B cell (primary cell): ENCODE data around the gene FADD. TPM values are rescaled to one million over a fixed set of nuclear protein-coding genes. Genes with fewer than 3 reads are reported as not detected.

Source experiments
- ATAC-seq: fragments of 200-7000 bp; cut with Tn5 transposase; one replicate; pipeline ENCODE4 v1.10.0; 2021; ENCODE audit warnings: low read depth, mild to moderate bottlenecking, moderate number of reproducible peaks, moderate library complexity
- CTCF ChIA-PET: fragments of 350-600 bp; sonication (Branson Sonifier 250); formaldehyde crosslinking; loops from one replicate; lab custom pipeline; 2021; ENCODE audit warnings: antibody characterized with exemption, inconsistent platforms; lab: Charles Lee
- POLR2A ChIA-PET: fragments of 350-600 bp; sonication (Branson Sonifier 250); formaldehyde crosslinking; loops from one replicate; lab custom pipeline; 2021; ENCODE audit warnings: antibody characterized with exemption; lab: Charles Lee
- DNase-seq: peaks from one replicate; pipeline ENCODE4 v3.0.0; 2013
- H2AFZ ChIP-seq: 2 replicates; pipeline ENCODE4 v1.6.1; 2012; ENCODE audit warnings: mild to moderate bottlenecking, low read depth, low read length; ENCODE audit not compliant: insufficient read depth, poor library complexity, severe bottlenecking
- H3K27ac ChIP-seq, 2 donors: 1 replicate in 1 of 2; 2 replicates in 1 of 2; pipeline ENCODE4 v1.5.1; 2012 to 2013; ENCODE audit warnings: low read length in 2 of 2, mild to moderate bottlenecking in 2 of 2, moderate library complexity in 1 of 2
- H3K27me3 ChIP-seq, 4 experiments: fragments of 200-600 bp in 1 of 4; sonication (generic) in 1 of 4; replicated peaks in 1 of 4; 1 replicate in 2 of 4; 2 replicates in 2 of 4; pipeline versions ENCODE4 v1.6.1 to v1.7.0; 2013 to 2016; ENCODE audit warnings: low read length in 3 of 4, mild to moderate bottlenecking in 2 of 4, mixed read lengths in 1 of 4, moderate library complexity in 1 of 4; ENCODE audit not compliant: insufficient read depth in 4 of 4, control insufficient read depth in 3 of 4; ENCODE audit errors: control extremely low read depth in 1 of 4
- H3K36me3 ChIP-seq, 2 experiments: replicated peaks in 1 of 2; 1 replicate in 1 of 2; 2 replicates in 1 of 2; pipeline versions ENCODE4 v1.6.1 to v1.7.1; 2013; ENCODE audit warnings: low read length in 1 of 2; ENCODE audit not compliant: insufficient read depth in 2 of 2, control insufficient read depth in 1 of 2; ENCODE audit errors: control extremely low read depth in 1 of 2, extremely low read depth in 1 of 2
- H3K4me1 ChIP-seq, 2 donors: fragments of 200-600 bp in 1 of 2; sonication (generic) in 1 of 2; 1 replicate in 1 of 2; 2 replicates in 1 of 2; pipeline versions ENCODE4 v1.5.1 to v1.6.1; 2013 to 2017; ENCODE audit warnings: low read length in 2 of 2; ENCODE audit not compliant: control insufficient read depth in 2 of 2, insufficient read depth in 2 of 2
- H3K4me2 ChIP-seq: replicated peaks from 2 replicates; pipeline ENCODE3; 2012; ENCODE audit warnings: mild to moderate bottlenecking, low read depth, low read length; ENCODE audit not compliant: poor library complexity, severe bottlenecking
- H3K4me3 ChIP-seq, 5 experiments: fragments of 200-600 bp in 1 of 5; sonication (generic) in 1 of 5; 1 replicate in 3 of 5; 2 replicates in 2 of 5; pipeline versions ENCODE4 v1.5.1 to v1.7.0; 2011 to 2016; ENCODE audit warnings: low read length in 4 of 5, mild to moderate bottlenecking in 4 of 5, low read depth in 2 of 5, control low read depth in 1 of 5, moderate library complexity in 1 of 5; ENCODE audit not compliant: insufficient read depth in 1 of 5; ENCODE audit errors: control extremely low read depth in 1 of 5, extremely low read depth in 1 of 5
- H3K79me2 ChIP-seq: fragments of 200-600 bp; sonication (generic); one replicate; pipeline ENCODE4 v1.6.0; 2016; ENCODE audit warnings: low read length; ENCODE audit not compliant: control insufficient read depth, insufficient read depth
- H3K9ac ChIP-seq: fragments of 200-600 bp; sonication (generic); 2 replicates; pipeline ENCODE4 v1.6.1; 2017; ENCODE audit warnings: mild to moderate bottlenecking, low read length, moderate library complexity
- H3K9me3 ChIP-seq, 3 donors: one replicate each; pipeline versions ENCODE4 v1.6.1 to v1.7.1; 2013; ENCODE audit warnings: low read length in 2 of 3; ENCODE audit not compliant: control insufficient read depth in 2 of 3, insufficient read depth in 1 of 3; ENCODE audit errors: control extremely low read depth in 1 of 3
- H4K20me1 ChIP-seq: 2 replicates; pipeline ENCODE4 v1.6.0; 2012; ENCODE audit warnings: mild to moderate bottlenecking, low read length; ENCODE audit not compliant: insufficient read depth, control insufficient read depth, poor library complexity, severe bottlenecking
- H3K27ac Mint-ChIP-seq: one replicate; pipeline ENCODE4 v1.8.0; 2021; ENCODE audit warnings: mixed read lengths
- H3K27me3 Mint-ChIP-seq: one replicate; pipeline ENCODE4 v1.8.0; 2021; ENCODE audit warnings: mixed read lengths
- H3K4me1 Mint-ChIP-seq: one replicate; pipeline ENCODE4 v1.8.0; 2021; ENCODE audit warnings: mixed read lengths
- H3K4me3 Mint-ChIP-seq: one replicate; pipeline ENCODE4 v1.8.0; 2021; ENCODE audit warnings: mixed read lengths
- H3K9me3 Mint-ChIP-seq: one replicate; pipeline ENCODE4 v1.8.0; 2022; ENCODE audit warnings: mixed read lengths; ENCODE audit not compliant: insufficient read depth
- CTCF ChIP-seq: fragments of 200-600 bp; IDR thresholded peaks from one replicate; pipeline ENCODE4 v1.8.0; 2022; ENCODE audit warnings: antibody characterized with exemption, mild to moderate bottlenecking
- EZH2 ChIP-seq: IDR thresholded peaks from 2 replicates; pipeline ENCODE4 v1.6.1; 2012; ENCODE audit warnings: borderline replicate concordance, low read depth, mild to moderate bottlenecking, moderate library complexity, low read length; ENCODE audit not compliant: insufficient read depth, poor library complexity, severe bottlenecking
- WGBS: methylation state at CpG from one replicate; pipeline ENCODE4 v1.1.5; 2013; ENCODE audit warnings: missing lambda C conversion rate; ENCODE audit not compliant: insufficient coverage; 5-methylcytosine and 5-hydroxymethylcytosine counted together
- intact Hi-C: fragments of 100-400 bp; cut with micrococcal nuclease; formaldehyde crosslinking; loops from one replicate; pipeline ENCODE4 v1.10.0; 2022
- polyA plus RNA-seq: library from polyadenylated mRNA; depleted of rRNA; stranded (reverse); fragments of >200 nt; gene quantifications from 2 replicates; pipeline ENCODE4 v1.2.3, GENCODE V29; 2012
- total RNA-seq, 2 donors: library from RNA; stranded (reverse); fragments of 120-200 nt in 1 of 2; gene quantifications; 1 replicate in 1 of 2; 2 replicates in 1 of 2; pipeline versions ENCODE4 v1.2.3 to v1.2.4, GENCODE V29; 2013 to 2022

The FADD gene
- total and polyA plus RNA-seq, 2 donors (not counting 1 experiment from before 2014, with no cell fraction given), result 5.4 to 26.6 TPM

- H3K36me3 ChIP-seq, result peaks cover 6 to 57% of the 10 kb centered on the region in 2 experiments
- peaks cover 60% of the 10 kb centered on the region for H4K20me1 ChIP-seq
- ChIA-PET POLR2A (no interaction called here), CTCF (interaction anchor here (2.5 kb wide), 1 partner anchor 11 kb away, joined by 14 read pairs; no protein-coding TSS in a partner anchor)
- no peak overlapping the region for H2AFZ ChIP-seq
- Mint-ChIP-seq H3K4me1 (peaks cover 34% of the 10 kb centered on the region), H3K9me3 (no peaks in the 10 kb centered on the region), H3K27ac (no peak overlapping the region), H3K4me3 (no peak overlapping the region), H3K27me3 (no peaks in the 10 kb centered on the region)
- no peak overlapping the region for H3K27ac ChIP-seq
- H3K79me2 ChIP-seq, result peaks cover 66% of the 10 kb centered on the region
- no peaks in the 10 kb centered on the region for H3K9me3 ChIP-seq
- no peak overlapping the region for H3K9ac ChIP-seq
- H3K4me1 ChIP-seq, result peaks cover 16 to 21% of the 10 kb centered on the region in 2 donors
- no peak for TF ChIP-seq EZH2
- no peak for TF ChIP-seq CTCF
- intact Hi-C loops, result no loop called here
- 96% methylated on average over 13 of the region's 15 CpGs for WGBS
- H3K27me3 ChIP-seq, result no peaks in the 10 kb centered on the region
- H3K4me3 ChIP-seq, result no peak overlapping the region
- ATAC-seq (no peak), DNase-seq (no peak)
- no peak overlapping the region for H3K4me2 ChIP-seq
Observed at GRCh38 chr11:70207531-70208131, 4.5 kb downstream of the FADD start.

- Mint-ChIP-seq H3K27me3 (no peaks in the 10 kb centered on the region), H3K4me1 (peaks cover 24% of the 10 kb centered on the region), H3K27ac (no peak overlapping the region), H3K9me3 (no peaks in the 10 kb centered on the region), H3K4me3 (no peak overlapping the region)
- DNase-seq (no peak), ATAC-seq (no peak)
- Histone ChIP-seq H4K20me1 (peaks cover 50% of the 10 kb centered on the region), H3K79me2 (peaks cover 56% of the 10 kb centered on the region), H3K4me1 (peaks cover 7 to 10% of the 10 kb centered on the region in 2 donors), H2AFZ (no peak overlapping the region), H3K27ac (no peak overlapping the region), H3K4me3 (no peak overlapping the region), H3K4me2 (no peak overlapping the region), H3K36me3 (peaks cover 6 to 56% of the 10 kb centered on the region in 2 experiments), H3K9ac (no peak overlapping the region), H3K9me3 (no peaks in the 10 kb centered on the region), H3K27me3 (no peaks in the 10 kb centered on the region)
- 93% methylated on average over 3 of the region's 6 CpGs for WGBS
- intact Hi-C loops, result no loop called here
- no peak for TF ChIP-seq EZH2
- TF ChIP-seq CTCF, result no peak
- ChIA-PET CTCF (no interaction called here), POLR2A (no interaction called here)
Observed at GRCh38 chr11:70209391-70209912, 6.4 kb downstream of the FADD start.
